SJCRH30 (cell line): ENCODE results near the gene MYMK. TPM values are rescaled to one million over a fixed set of nuclear protein-coding genes. Genes with fewer than 3 reads are reported as not detected.

Experiments
- DNase-seq, 2 experiments: peaks; one replicate each; pipeline ENCODE4 v3.0.0-alpha.2; 2015 to 2020
- H3K27ac ChIP-seq: fragments of 250-450 bp; sonication (Bioruptor Pico); 2 replicates; pipeline ENCODE4 v1.5.1; 2020; ENCODE audit warnings: mild to moderate bottlenecking, moderate library complexity
- H3K27me3 ChIP-seq: fragments of 250-450 bp; sonication (Bioruptor Pico); 2 replicates; pipeline ENCODE4 v1.5.1; 2020; ENCODE audit warnings: mild to moderate bottlenecking, moderate library complexity
- H3K36me3 ChIP-seq: fragments of 250-450 bp; sonication (Bioruptor Pico); 2 replicates; pipeline ENCODE4 v1.5.1; 2020; ENCODE audit warnings: mild to moderate bottlenecking, moderate library complexity
- H3K4me1 ChIP-seq: fragments of 250-450 bp; sonication (Bioruptor Pico); 2 replicates; pipeline ENCODE4 v1.5.1; 2020; ENCODE audit warnings: mild to moderate bottlenecking, moderate library complexity
- H3K4me3 ChIP-seq: fragments of 250-450 bp; sonication (Bioruptor Pico); 2 replicates; pipeline ENCODE4 v1.5.1; 2020; ENCODE audit warnings: mild to moderate bottlenecking, moderate library complexity
- H3K9me3 ChIP-seq: fragments of 250-450 bp; sonication (Bioruptor Pico); replicated peaks from 2 replicates; pipeline ENCODE4 v1.5.1; 2020; ENCODE audit warnings: mild to moderate bottlenecking, moderate library complexity
- total RNA-seq: library from RNA; depleted of rRNA; stranded (reverse); fragments of >200 nt; shearing (Covaris generic); gene quantifications from 2 replicates; pipeline ENCODE4 v1.2.3, GENCODE V29; 2014

Gene MYMK
- total RNA-seq, 1 experiment from 2014 or later: 2.0 TPM

DNA sequence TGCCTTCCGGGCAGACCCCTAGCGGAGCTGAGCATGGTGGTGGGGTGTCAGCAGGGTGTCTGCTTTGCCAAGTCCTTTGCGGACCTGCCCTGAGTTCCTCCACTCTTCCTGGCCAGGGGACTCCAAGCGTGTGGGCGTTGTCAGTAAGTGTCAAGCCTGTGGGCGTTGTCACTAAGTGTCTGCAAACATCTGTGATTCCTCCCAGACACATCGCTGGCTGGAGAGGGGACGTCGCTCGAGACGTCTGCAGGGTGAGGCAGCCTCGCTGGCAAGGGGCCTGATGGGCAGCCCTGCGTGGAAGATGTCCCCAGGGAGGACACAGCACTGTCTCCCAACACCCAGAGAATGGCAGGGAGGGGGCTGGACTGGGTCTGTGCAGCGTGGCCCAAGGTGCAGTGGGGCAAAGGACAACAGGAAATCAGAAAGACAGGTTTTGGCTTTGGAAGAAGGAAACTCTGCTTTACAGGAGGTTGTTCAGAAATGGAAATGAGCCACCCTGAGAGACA lies 38.6 kb upstream of the MYMK start:
- no peaks in the 10 kb centered on the region for H3K36me3 ChIP-seq
- no peaks in the 10 kb centered on the region for H3K9me3 ChIP-seq
- H3K27ac ChIP-seq: no peak overlapping the region
- H3K4me3 ChIP-seq: no peak overlapping the region
- peak; percentile 56 to 67 for DNase-seq
- no peaks in the 10 kb centered on the region for H3K27me3 ChIP-seq
- peaks cover 29% of the 10 kb centered on the region for H3K4me1 ChIP-seq

GRCh38 chr9:133562611-133563290 lies 38.0 kb upstream of the MYMK start:
- H3K36me3 ChIP-seq: no peaks in the 10 kb centered on the region
- H3K4me1 ChIP-seq: peaks cover 35% of the 10 kb centered on the region
- no peaks in the 10 kb centered on the region for H3K9me3 ChIP-seq
- no peak overlapping the region for H3K27ac ChIP-seq
- DNase-seq: no peak
- H3K4me3 ChIP-seq: no peak overlapping the region
- H3K27me3 ChIP-seq: no peaks in the 10 kb centered on the region

GRCh38 chr9:133561976-133562554 lies 37.3 kb upstream of the MYMK start:
- Histone ChIP-seq H3K9me3 (no peaks in the 10 kb centered on the region), H3K36me3 (no peaks in the 10 kb centered on the region), H3K27me3 (no peaks in the 10 kb centered on the region), H3K4me3 (no peak overlapping the region), H3K4me1 (peaks cover 42% of the 10 kb centered on the region), H3K27ac (no peak overlapping the region)
- no peak for DNase-seq

DNA sequence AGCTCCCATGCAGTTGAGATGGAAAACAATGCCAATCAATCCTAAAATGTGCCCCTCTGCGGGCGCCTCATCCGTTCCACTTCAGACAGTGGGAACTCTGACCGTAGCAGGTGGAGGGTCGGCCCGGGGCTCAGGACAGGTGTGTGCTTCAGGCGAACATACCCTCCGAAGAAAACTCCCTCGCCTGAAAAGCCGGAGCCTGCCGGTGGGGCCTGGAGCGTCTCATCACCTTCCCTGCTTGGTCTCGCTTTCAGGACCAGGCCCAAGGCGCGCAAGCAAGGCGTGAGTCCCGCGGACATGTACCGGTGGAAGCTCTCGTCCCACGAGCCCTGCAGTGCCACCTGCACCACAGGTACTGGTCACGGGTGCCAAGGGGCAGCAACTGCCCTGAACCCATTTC lies 36.2 kb upstream of the MYMK start:
- no peak overlapping the region for H3K4me3 ChIP-seq
- H3K27me3 ChIP-seq: no peaks in the 10 kb centered on the region
- no peaks in the 10 kb centered on the region for H3K9me3 ChIP-seq
- no peak for DNase-seq
- H3K4me1 ChIP-seq: peaks cover 48% of the 10 kb centered on the region
- no peak overlapping the region for H3K27ac ChIP-seq
- H3K36me3 ChIP-seq: no peaks in the 10 kb centered on the region

DNA sequence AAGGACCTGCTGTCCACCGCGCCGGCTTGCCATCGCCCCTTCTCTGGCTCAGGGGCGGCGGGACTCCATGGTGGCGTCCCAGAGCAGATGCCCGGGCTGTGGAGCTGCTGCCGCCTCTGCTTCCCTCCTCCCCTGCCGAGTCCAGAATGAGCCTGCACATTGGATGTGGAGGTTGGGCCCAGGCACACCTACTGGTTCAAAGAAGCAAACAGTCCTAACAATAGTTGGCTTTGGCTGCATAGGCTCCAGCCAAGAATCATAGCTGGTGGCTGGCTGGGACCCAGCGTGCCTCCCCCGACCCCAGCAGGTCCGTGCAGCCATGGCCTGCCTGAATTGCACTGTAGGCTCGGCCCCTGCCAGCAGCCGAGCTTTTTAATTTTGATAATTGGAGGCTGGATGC lies 35.6 kb upstream of the MYMK start:
- Histone ChIP-seq H3K4me1 (peaks cover 43% of the 10 kb centered on the region), H3K4me3 (no peak overlapping the region), H3K36me3 (no peaks in the 10 kb centered on the region), H3K27me3 (no peaks in the 10 kb centered on the region), H3K9me3 (no peaks in the 10 kb centered on the region), H3K27ac (peak overlapping the region; percentile 97; the same call in 1 of the 2 replicates)
- DNase-seq: no peak

DNA sequence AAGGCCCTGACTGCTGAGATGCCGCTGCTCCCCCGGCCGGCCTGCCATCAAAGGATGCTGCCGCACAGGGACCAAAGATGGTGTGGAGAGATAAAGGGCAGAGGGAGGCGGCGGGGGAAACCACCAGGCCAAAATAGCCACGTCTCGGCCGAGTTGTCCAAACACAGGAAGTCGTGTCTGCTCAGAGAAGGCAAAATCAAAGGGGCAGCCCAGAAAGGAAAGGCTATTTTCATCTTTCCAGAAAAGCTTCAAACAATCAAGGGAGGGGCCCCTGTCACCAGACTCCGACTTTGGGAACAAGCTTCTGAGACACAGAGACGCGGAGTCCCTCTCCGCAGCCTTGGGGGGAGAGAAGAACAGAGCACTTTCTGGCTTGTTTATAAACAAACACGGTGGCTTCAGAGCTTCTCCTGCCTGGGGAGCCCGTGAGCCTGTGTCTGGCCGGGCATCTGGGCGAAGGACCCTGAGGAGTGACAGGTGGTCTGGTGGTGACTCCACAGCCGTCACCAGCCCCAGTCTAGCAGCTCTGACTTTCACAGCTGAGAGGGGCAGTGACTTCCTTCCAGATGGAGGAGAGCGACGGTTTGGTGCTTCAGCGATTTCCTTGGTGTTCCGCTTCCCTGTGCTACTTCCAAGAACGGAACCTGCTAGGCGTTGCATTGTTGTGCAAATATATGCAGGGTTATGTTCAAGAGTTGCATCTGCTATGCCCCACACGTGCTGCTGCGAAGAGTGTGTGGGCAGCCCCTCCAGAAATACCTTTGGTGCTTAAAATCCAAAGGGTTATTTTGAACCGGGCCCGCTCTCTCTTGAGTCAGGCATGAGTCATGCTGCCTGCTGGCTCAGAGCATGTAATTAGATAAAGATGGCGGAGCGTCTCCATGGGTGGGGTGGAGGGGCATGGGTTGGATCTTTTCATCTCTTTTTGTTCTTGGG lies 33.7 kb upstream of the MYMK start:
- Histone ChIP-seq H3K4me1 (peaks cover 39% of the 10 kb centered on the region), H3K4me3 (peak overlapping the region; percentile 22), H3K27me3 (no peaks in the 10 kb centered on the region), H3K36me3 (no peaks in the 10 kb centered on the region), H3K9me3 (no peaks in the 10 kb centered on the region), H3K27ac (peak overlapping the region; percentile 97)
- DNase-seq: peak; percentile 90 to 92

DNA sequence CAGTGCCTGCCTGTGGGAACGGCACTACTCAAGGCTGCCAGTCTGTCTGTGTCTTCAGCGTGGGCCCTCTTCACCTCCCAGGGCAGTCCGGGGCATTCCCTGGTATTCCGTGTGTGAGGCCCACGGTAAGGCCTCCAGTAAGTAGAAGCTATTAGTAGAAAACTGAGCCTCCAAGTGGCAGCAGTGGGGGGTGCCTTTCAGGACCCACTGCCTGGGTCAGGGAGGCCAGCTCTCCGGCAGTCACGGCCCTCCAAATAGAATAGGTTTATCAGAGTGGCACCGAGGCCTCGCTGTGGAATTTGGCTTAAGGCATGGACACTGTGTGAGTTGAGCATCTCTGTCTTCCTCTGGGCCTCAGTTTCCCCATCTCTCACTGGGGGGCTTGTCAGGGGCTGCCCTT lies 32.8 kb upstream of the MYMK start:
- Histone ChIP-seq H3K36me3 (no peaks in the 10 kb centered on the region), H3K27me3 (no peaks in the 10 kb centered on the region), H3K4me3 (peak overlapping the region; percentile 22; the same call in 1 of the 2 replicates), H3K27ac (peak overlapping the region; percentile 97), H3K9me3 (no peaks in the 10 kb centered on the region), H3K4me1 (peaks cover 34% of the 10 kb centered on the region)
- peak in 1 of 2 experiments; percentile 32 for DNase-seq

DNA sequence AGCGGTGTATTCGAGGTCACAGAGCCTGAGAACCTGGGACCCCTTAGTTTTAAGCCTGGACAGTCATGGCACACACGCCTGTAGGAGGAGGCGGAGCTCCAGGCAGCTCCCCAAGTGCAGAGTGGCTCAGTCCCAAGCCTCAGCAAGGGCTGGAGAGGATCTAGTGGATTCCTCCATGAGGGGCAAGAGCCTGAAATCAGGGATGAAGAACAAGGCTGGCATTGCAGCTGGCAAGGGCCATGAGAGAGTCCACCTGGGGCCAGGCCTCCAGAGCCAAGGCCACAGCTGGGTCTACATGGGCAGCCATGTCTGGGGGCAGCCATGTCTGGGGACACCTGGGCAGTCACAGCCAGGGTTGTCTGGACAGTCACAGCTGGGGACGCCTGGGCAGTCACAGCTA lies 31.6 kb upstream of the MYMK start:
- Histone ChIP-seq H3K27me3 (no peaks in the 10 kb centered on the region), H3K36me3 (no peaks in the 10 kb centered on the region), H3K27ac (no peak overlapping the region), H3K4me1 (peaks cover 34% of the 10 kb centered on the region), H3K4me3 (no peak overlapping the region), H3K9me3 (no peaks in the 10 kb centered on the region)
- no peak for DNase-seq

- H3K27ac ChIP-seq: no peak overlapping the region
- H3K36me3 ChIP-seq: no peaks in the 10 kb centered on the region
- H3K9me3 ChIP-seq: no peaks in the 10 kb centered on the region
- no peaks in the 10 kb centered on the region for H3K27me3 ChIP-seq
- H3K4me1 ChIP-seq: peaks cover 31% of the 10 kb centered on the region
- no peak for DNase-seq
- H3K4me3 ChIP-seq: no peak overlapping the region
Observed at GRCh38 chr9:133554729-133555128, 30.0 kb upstream of the MYMK start.

DNA sequence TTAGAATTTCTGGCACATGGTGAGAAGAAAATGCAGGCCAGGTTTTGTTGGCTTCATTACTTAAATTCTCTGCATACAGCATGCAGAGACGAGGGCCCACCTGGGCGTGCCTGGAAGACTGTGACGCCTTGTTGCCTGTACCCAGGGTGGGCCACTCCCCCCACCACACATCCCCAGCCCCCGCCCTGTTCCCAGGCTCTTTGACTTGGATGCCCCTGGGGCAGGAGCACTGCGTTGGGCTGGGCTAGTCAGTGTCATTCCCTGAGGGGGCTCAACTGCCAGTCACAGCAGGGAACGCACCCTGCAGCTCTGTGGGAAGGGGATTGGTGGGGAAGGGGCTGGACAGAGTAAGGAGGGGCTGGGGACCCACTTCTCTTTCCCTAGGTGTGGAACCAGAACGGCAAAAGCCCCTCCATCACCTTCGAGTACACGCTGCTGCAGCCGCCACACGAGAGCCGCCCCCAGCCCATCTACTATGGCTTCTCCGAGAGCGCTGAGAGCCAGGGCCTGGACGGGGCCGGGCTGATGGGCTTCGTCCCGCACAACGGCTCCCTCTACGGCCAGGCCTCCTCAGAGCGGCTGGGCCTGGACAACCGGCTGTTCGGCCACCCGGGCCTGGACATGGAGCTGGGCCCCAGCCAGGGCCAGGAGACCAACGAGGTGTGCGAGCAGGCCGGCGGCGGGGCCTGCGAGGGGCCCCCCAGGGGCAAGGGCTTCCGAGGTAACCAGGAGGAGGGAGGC lies 29.4 kb upstream of the MYMK start:
- H3K27ac ChIP-seq: no peak overlapping the region

GRCh38 chr9:133553123-133553522 lies 28.4 kb upstream of the MYMK start:
- Histone ChIP-seq H3K27ac (no peak overlapping the region), H3K27me3 (no peaks in the 10 kb centered on the region), H3K36me3 (no peaks in the 10 kb centered on the region), H3K4me3 (no peak overlapping the region), H3K9me3 (no peaks in the 10 kb centered on the region), H3K4me1 (peaks cover 17% of the 10 kb centered on the region)
- DNase-seq: no peak

More for the DNA sequence above, 29.4 kb upstream of the MYMK start:
- H3K9me3 ChIP-seq: no peaks in the 10 kb centered on the region
- DNase-seq: no peak
- no peaks in the 10 kb centered on the region for H3K27me3 ChIP-seq
- H3K4me3 ChIP-seq: no peak overlapping the region
- no peaks in the 10 kb centered on the region for H3K36me3 ChIP-seq
- peaks cover 27% of the 10 kb centered on the region for H3K4me1 ChIP-seq

DNA sequence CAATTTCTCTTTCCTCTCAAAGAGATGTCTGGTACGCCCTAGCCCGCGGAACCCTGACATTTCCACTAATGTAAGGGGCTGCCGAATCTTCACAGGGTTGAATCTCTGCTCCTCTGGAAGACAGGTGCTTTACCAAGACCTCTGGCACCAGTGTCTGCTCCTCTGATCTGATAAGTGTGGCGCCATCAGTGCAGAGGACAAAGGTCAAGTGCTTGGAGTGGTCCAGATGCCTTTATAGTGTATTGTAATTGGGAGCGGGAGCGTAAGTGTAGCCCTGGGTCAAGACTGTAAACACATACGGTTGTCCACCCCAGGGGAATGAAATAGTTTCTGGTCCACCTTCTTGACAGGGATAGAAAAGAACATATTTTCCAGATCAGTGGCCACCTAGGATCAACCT lies 27.5 kb upstream of the MYMK start:
- Histone ChIP-seq H3K27ac (no peak overlapping the region), H3K9me3 (no peaks in the 10 kb centered on the region), H3K27me3 (no peaks in the 10 kb centered on the region), H3K36me3 (0 out of 2 replicates have a peak, but pooled peaks cover 4% of the 10 kb centered on the region), H3K4me1 (peaks cover 8% of the 10 kb centered on the region), H3K4me3 (no peak overlapping the region)
- no peak for DNase-seq

DNA sequence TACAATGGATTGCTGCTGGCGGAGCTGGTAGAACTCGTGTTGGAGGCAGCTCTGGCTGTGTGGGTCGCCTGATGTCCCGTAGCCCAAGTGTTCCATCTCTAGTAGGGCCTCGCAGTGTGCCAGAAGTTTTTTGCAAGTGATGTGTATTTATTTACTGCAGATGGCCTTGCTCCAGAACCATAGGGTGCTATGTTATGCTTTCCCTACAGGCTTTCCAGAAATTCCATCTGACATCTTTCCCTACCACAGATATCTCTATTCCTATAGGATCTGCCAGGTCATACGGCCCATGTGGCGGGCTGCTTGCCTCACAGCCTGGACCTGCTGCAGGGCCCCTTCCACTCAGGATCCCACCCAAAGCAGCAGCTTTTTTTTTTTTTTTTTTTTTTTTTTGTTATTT lies 26.7 kb upstream of the MYMK start:
- H3K9me3 ChIP-seq: no peaks in the 10 kb centered on the region
- H3K27ac ChIP-seq: no peak overlapping the region
- H3K4me3 ChIP-seq: no peak overlapping the region
- no peak for DNase-seq
- H3K36me3 ChIP-seq: 0 out of 2 replicates have a peak, but pooled peaks cover 4% of the 10 kb centered on the region
- H3K4me1 ChIP-seq: peaks cover under 1% of the 10 kb centered on the region; the same call in 1 of the 2 replicates
- no peaks in the 10 kb centered on the region for H3K27me3 ChIP-seq

DNA sequence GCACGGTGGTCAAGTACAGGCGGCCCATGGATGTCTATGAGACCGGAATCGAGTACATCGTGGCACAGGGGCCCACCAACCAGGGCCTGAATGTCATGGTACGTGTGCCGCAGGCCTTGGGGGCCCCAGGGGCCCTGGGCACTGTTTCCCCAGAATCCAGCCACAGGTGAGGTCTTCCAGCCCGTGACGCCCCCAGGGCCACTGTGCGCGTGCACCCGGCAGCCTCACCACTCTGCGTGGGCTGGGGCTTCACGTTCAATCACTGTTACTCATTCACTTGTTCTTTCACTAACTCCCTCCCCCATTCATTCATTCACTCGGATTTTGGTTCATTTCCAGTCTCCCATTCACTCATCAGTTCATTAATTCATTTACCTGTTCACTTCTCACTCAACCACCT lies 22.4 kb upstream of the MYMK start:
- peaks cover 4% of the 10 kb centered on the region; the same call in 1 of the 2 replicates for H3K36me3 ChIP-seq
- H3K27me3 ChIP-seq: no peaks in the 10 kb centered on the region
- H3K4me1 ChIP-seq: no peaks in the 10 kb centered on the region
- no peak overlapping the region for H3K4me3 ChIP-seq
- no peak overlapping the region for H3K27ac ChIP-seq
- no peak for DNase-seq
- H3K9me3 ChIP-seq: no peaks in the 10 kb centered on the region
